ENCODE data around the gene ACTR3C. TPM values are rescaled to one million over a fixed set of nuclear protein-coding genes. Genes with fewer than 3 reads are reported as not detected.

ACTR3C gene
- total RNA-seq, 2 donors from 2014 or later: 0.92 TPM; not detected in 1

DNA sequence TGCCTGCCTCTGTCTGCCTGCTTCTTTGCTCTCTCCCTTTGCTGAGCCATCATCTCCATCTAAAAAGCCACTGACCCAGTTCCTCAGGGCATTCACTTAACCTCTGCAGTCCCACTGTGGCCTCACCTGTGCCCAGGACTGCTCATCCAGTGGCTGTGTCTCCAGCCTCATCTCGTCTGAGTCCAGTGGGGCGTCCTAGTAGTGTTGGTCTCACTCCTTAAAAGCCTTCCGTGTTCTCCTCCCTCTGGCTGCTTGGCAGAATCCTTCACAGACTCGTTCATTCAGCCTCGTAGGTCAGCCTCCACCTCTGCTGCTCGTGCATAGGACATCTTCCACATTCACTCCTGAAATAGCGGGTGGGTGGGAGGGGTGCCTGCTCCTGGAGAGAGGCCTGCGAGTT lies 10.8 kb upstream of the ACTR3C start:
- H3K36me3 Mint-ChIP-seq (ENCODE audit: low read depth): peaks cover 14% of the 10 kb centered on the region
- peaks cover 19% of the 10 kb centered on the region for H3K4me1 Mint-ChIP-seq
- H3K27me3 Mint-ChIP-seq (ENCODE audit: insufficient read depth): no peaks in the 10 kb centered on the region
- no peaks in the 10 kb centered on the region for H3K9me3 Mint-ChIP-seq
- H3K9ac ChIP-seq (ENCODE audit: extremely low read depth, low read length, poor library complexity, severe bottlenecking): no peak overlapping the region
- H3K36me3 ChIP-seq (ENCODE audit: control insufficient read depth, insufficient read depth, low read length): peaks cover 6% of the 10 kb centered on the region
- no peak overlapping the region for H3K4me3 Mint-ChIP-seq
- no peaks in the 10 kb centered on the region for H3K4me1 ChIP-seq (ENCODE audit: control insufficient read depth, insufficient read depth, low read length)
- H3K4me3 ChIP-seq (ENCODE audit: low read length): no peak overlapping the region
- DNase-seq: no peak
- H3K9me3 ChIP-seq (ENCODE audit: control insufficient read depth, low read length): no peaks in the 10 kb centered on the region
- WGBS, 2 experiments (ENCODE audit: insufficient coverage in 1 of 2, insufficient read length in 1 of 2): 88 to 90% methylated on average over 5 to 8 of the region's 8 CpGs
- H3K27me3 ChIP-seq (ENCODE audit: control insufficient read depth, insufficient read depth, low read length, poor library complexity, severe bottlenecking): no peaks in the 10 kb centered on the region
- no peak overlapping the region for H3K27ac ChIP-seq (ENCODE audit: low read depth, low read length)
- TF ChIP-seq, protein P1, sequence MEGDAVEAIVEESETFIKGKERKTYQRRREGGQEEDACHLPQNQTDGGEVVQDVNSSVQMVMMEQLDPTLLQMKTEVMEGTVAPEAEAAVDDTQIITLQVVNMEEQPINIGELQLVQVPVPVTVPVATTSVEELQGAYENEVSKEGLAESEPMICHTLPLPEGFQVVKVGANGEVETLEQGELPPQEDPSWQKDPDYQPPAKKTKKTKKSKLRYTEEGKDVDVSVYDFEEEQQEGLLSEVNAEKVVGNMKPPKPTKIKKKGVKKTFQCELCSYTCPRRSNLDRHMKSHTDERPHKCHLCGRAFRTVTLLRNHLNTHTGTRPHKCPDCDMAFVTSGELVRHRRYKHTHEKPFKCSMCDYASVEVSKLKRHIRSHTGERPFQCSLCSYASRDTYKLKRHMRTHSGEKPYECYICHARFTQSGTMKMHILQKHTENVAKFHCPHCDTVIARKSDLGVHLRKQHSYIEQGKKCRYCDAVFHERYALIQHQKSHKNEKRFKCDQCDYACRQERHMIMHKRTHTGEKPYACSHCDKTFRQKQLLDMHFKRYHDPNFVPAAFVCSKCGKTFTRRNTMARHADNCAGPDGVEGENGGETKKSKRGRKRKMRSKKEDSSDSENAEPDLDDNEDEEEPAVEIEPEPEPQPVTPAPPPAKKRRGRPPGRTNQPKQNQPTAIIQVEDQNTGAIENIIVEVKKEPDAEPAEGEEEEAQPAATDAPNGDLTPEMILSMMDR (conservative IDR thresholded peaks at IDR 0.05): no peak
- peak overlapping the region; percentile 74 for H3K27ac Mint-ChIP-seq

DNA sequence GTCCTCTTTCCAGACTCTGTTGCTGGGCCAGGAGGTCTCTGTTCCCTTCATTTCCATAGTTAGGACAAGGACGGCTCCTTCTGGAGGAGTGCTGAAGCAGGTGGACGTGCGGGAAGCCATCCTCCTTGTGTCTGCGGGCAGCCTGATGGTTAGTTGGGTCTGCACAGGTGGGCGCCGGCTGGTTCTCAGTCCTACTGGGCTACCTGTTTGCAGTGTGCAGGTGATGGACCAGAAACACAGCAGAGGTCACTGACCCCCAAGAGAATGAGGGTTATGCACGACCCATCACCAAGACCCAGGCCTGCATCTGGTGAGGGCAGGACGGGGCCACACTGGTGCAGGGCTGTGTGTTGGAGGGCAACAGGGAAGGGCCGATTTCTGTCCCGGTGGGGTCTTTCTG lies 10.3 kb upstream of the ACTR3C start:
- TF ChIP-seq, protein P1 (conservative IDR thresholded peaks at IDR 0.05): no peak
- Histone ChIP-seq H3K9me3 (ENCODE audit: control insufficient read depth, low read length) (no peaks in the 10 kb centered on the region), H3K36me3 (ENCODE audit: control insufficient read depth, insufficient read depth, low read length) (peaks cover 10% of the 10 kb centered on the region), H3K27me3 (ENCODE audit: control insufficient read depth, insufficient read depth, low read length, poor library complexity, severe bottlenecking) (no peaks in the 10 kb centered on the region), H3K4me1 (ENCODE audit: control insufficient read depth, insufficient read depth, low read length) (no peaks in the 10 kb centered on the region), H3K4me3 (ENCODE audit: low read length) (no peak overlapping the region), H3K27ac (ENCODE audit: low read depth, low read length) (no peak overlapping the region), H3K9ac (ENCODE audit: extremely low read depth, low read length, poor library complexity, severe bottlenecking) (no peak overlapping the region)
- peaks cover 15% of the 10 kb centered on the region for H3K36me3 Mint-ChIP-seq (ENCODE audit: low read depth)
- H3K9me3 Mint-ChIP-seq: no peaks in the 10 kb centered on the region
- peaks cover 21% of the 10 kb centered on the region for H3K4me1 Mint-ChIP-seq
- no peak overlapping the region for H3K4me3 Mint-ChIP-seq
- H3K27ac Mint-ChIP-seq: peak overlapping the region; percentile 74
- DNase-seq: no peak
- H3K27me3 Mint-ChIP-seq (ENCODE audit: insufficient read depth): no peaks in the 10 kb centered on the region
- WGBS, 2 experiments (ENCODE audit: insufficient coverage in 1 of 2, insufficient read length in 1 of 2): 88 to 94% methylated on average over 9 to 10 of the region's 10 CpGs

- H3K4me1 Mint-ChIP-seq: peaks cover 21% of the 10 kb centered on the region
These were observed 9.7 kb upstream of the ACTR3C start for GRCh38 chr7:150332852-150333635.

More at GRCh38 chr7:150332852-150333635, 9.7 kb upstream of the ACTR3C start:
- Mint-ChIP-seq H3K36me3 (ENCODE audit: low read depth) (peaks cover 19% of the 10 kb centered on the region), H3K27me3 (ENCODE audit: insufficient read depth) (no peaks in the 10 kb centered on the region), H3K27ac (no peak overlapping the region), H3K4me3 (no peak overlapping the region), H3K9me3 (no peaks in the 10 kb centered on the region)
- no peak for DNase-seq
- Histone ChIP-seq H3K27me3 (ENCODE audit: control insufficient read depth, insufficient read depth, low read length, poor library complexity, severe bottlenecking) (no peaks in the 10 kb centered on the region), H3K9me3 (ENCODE audit: control insufficient read depth, low read length) (no peaks in the 10 kb centered on the region), H3K27ac (ENCODE audit: low read depth, low read length) (no peak overlapping the region), H3K36me3 (ENCODE audit: control insufficient read depth, insufficient read depth, low read length) (peaks cover 15% of the 10 kb centered on the region), H3K9ac (ENCODE audit: extremely low read depth, low read length, poor library complexity, severe bottlenecking) (no peak overlapping the region), H3K4me1 (ENCODE audit: control insufficient read depth, insufficient read depth, low read length) (no peaks in the 10 kb centered on the region), H3K4me3 (ENCODE audit: low read length) (no peak overlapping the region)
- TF ChIP-seq, protein P1 (conservative IDR thresholded peaks at IDR 0.05): no peak
- 90 to 93% methylated on average over 14 to 18 of the region's 18 CpGs for WGBS, 2 experiments (ENCODE audit: insufficient coverage in 1 of 2, insufficient read length in 1 of 2)

Data from endodermal cell (in vitro differentiated cells).